ENCODE data around the gene PDIK1L.

DNA sequence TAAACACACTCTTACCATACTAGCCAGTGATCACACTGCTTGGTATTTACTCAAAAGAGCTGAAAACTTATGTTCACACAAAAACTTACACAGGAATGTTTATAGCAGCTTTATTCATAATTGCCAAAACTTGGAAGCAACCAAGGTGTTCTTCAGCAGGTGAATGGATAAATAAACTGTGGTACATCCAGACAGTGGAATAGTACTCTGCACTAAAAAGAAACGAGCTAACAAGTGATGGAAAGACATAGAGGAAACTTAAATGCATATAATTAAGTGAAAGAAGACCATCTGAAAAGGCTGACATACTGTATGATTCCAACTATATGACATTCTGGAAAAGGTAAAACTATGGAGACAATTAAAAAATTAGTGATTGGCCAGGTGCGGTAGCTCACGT is 20.7 kb upstream of the PDIK1L start:
- no peak for TF ChIP-seq POLR2AphosphoS5 (IDR thresholded peaks at IDR 0.05; ENCODE audit: low read depth, low read length)
- no peak for TF ChIP-seq TAF1 (IDR thresholded peaks at IDR 0.05; ENCODE audit: borderline replicate concordance, insufficient read depth, low read length)
- TF ChIP-seq, protein P1, sequence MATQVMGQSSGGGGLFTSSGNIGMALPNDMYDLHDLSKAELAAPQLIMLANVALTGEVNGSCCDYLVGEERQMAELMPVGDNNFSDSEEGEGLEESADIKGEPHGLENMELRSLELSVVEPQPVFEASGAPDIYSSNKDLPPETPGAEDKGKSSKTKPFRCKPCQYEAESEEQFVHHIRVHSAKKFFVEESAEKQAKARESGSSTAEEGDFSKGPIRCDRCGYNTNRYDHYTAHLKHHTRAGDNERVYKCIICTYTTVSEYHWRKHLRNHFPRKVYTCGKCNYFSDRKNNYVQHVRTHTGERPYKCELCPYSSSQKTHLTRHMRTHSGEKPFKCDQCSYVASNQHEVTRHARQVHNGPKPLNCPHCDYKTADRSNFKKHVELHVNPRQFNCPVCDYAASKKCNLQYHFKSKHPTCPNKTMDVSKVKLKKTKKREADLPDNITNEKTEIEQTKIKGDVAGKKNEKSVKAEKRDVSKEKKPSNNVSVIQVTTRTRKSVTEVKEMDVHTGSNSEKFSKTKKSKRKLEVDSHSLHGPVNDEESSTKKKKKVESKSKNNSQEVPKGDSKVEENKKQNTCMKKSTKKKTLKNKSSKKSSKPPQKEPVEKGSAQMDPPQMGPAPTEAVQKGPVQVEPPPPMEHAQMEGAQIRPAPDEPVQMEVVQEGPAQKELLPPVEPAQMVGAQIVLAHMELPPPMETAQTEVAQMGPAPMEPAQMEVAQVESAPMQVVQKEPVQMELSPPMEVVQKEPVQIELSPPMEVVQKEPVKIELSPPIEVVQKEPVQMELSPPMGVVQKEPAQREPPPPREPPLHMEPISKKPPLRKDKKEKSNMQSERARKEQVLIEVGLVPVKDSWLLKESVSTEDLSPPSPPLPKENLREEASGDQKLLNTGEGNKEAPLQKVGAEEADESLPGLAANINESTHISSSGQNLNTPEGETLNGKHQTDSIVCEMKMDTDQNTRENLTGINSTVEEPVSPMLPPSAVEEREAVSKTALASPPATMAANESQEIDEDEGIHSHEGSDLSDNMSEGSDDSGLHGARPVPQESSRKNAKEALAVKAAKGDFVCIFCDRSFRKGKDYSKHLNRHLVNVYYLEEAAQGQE (IDR thresholded peaks at IDR 0.05; ENCODE audit: insufficient read depth in 1 of 2, low read depth in 2 of 2, low read length in 2 of 2): no peak
- no peak for TF ChIP-seq FOXP2 (optimal IDR thresholded peaks at IDR 0.05; ENCODE audit: borderline replicate concordance, extremely low read depth, extremely low read length, insufficient read depth)
- no peak for TF ChIP-seq SIN3A (IDR thresholded peaks at IDR 0.05; ENCODE audit: borderline replicate concordance, insufficient read depth, low read length)
